Hepatocyte (in vitro differentiated cells): Measurements from ENCODE around the gene IKZF3.

ENCODE experiments used
- CTCF ChIP-seq: fragments of 200-600 bp; sonication (generic); IDR thresholded peaks from 2 replicates; pipeline ENCODE4 v1.5.1; 2016; ENCODE audit warnings: antibody characterized with exemption, mild to moderate bottlenecking; ENCODE audit not compliant: poor library complexity
- EZH2 ChIP-seq: fragments of 200-600 bp; sonication (generic); IDR thresholded peaks from 2 replicates; pipeline ENCODE4 v1.6.1; 2016; ENCODE audit warnings: antibody characterized with exemption, mild to moderate bottlenecking, borderline replicate concordance

- no peak for TF ChIP-seq CTCF
- no peak for TF ChIP-seq EZH2
Measured at GRCh38 chr17:39736319-39737165, 127.6 kb downstream of the IKZF3 start.
